ENCODE data around the gene OVOL3.

- TF ChIP-seq POLR2AphosphoS5 (IDR thresholded peaks at IDR 0.05) (no peak), CTCF (IDR thresholded peaks at IDR 0.05) (no peak), EP300 (IDR thresholded peaks at IDR 0.05) (no peak)
These were observed 31.5 kb upstream of the OVOL3 start for GRCh38 chr19:36079389-36079945.

Measured in sigmoid colon (tissue), 4 donors.